Measurements from ENCODE around the gene ALKBH6.

Gene ALKBH6

GRCh38 chr19:36030264-36031148, 16.5 kb upstream of the ALKBH6 start:
- DNase-seq = no peak

GRCh38 chr19:36028313-36029041, 14.5 kb upstream of the ALKBH6 start:
- DNase-seq = no peak

- DNase-seq = no peak
These were observed 13.7 kb upstream of the ALKBH6 start for GRCh38 chr19:36027696-36028095.

GRCh38 chr19:36026091-36026876, 12.3 kb upstream of the ALKBH6 start:
- DNase-seq = no peak

- no peak for DNase-seq
These were observed 11.5 kb upstream of the ALKBH6 start for GRCh38 chr19:36025541-36025940.

GRCh38 chr19:36023432-36023831, 9.4 kb upstream of the ALKBH6 start:
- no peak for DNase-seq

GRCh38 chr19:36019061-36019670, 5.2 kb upstream of the ALKBH6 start:
- no peak for DNase-seq

- peak; percentile 25 for DNase-seq
These were observed 567 bp downstream of the ALKBH6 start for GRCh38 chr19:36013280-36014011.

GRCh38 chr19:36010402-36010801, 3.6 kb downstream of the ALKBH6 start:
- no peak for DNase-seq

GRCh38 chr19:36009633-36010379, 4.2 kb downstream of the ALKBH6 start:
- no peak for DNase-seq

GRCh38 chr19:36009220-36009619, 4.8 kb downstream of the ALKBH6 start:
- peak; percentile 49 for DNase-seq

GRCh38 chr19:36008336-36008978, 5.6 kb downstream of the ALKBH6 start, which contains the start of gene SYNE4:
Gene SYNE4, minus strand, starts transcription at chr19:36008813. Its CDS starts 132 bp downstream, at chr19:36008681.
- DNase-seq = no peak

GRCh38 chr19:36006955-36007354, 7.1 kb downstream of the ALKBH6 start:
- DNase-seq = no peak

- no peak for DNase-seq
These were observed 10.7 kb downstream of the ALKBH6 start for GRCh38 chr19:36003284-36003683.

- no peak for DNase-seq
These were observed 12.4 kb downstream of the ALKBH6 start for GRCh38 chr19:36001605-36002004.

- no peak for DNase-seq
These were observed 17.2 kb downstream of the ALKBH6 start for GRCh38 chr19:35996777-35997176.

- peak; percentile 97 for DNase-seq
These were observed 18.7 kb downstream of the ALKBH6 start, which contains the start of gene SDHAF1 for GRCh38 chr19:35995048-35995993. Gene SDHAF1, plus strand, starts transcription at chr19:35995188. Its CDS starts 87 bp downstream, at chr19:35995275.

- peak; percentile 28 for DNase-seq
These were observed 20.0 kb downstream of the ALKBH6 start for GRCh38 chr19:35993923-35994598.

All from hematopoietic multipotent progenitor cell treated with erythropoietin and hydrocortisone succinate and interleukin-3 and kit ligand, for 8 days (in vitro differentiated cells).